Upper lobe of left lung (tissue), 4 donors: ENCODE results near the gene SUPT5H.

ENCODE experiments used
- CTCF ChIP-seq, 6 experiments: fragments of 450-650 bp in 4 of 6; fragments of 200-600 bp in 2 of 6; sonication (generic) in 2 of 6; IDR thresholded peaks; one replicate each; pipeline ENCODE4 v1.5.1; 2016 to 2019; ENCODE audit warnings: antibody characterized with exemption in 6 of 6
- EP300 ChIP-seq, 4 donors: sonication (generic); formaldehyde crosslinking; IDR thresholded peaks; one replicate each; pipeline ENCODE4 v1.5.1; 2017; ENCODE audit warnings: antibody characterized with exemption in 4 of 4, control low read depth in 2 of 4
- POLR2A ChIP-seq, 4 donors: fragments of 450-650 bp; IDR thresholded peaks; one replicate each; pipeline ENCODE4 v1.5.1; 2016 to 2017; ENCODE audit warnings: antibody characterized with exemption in 4 of 4, mild to moderate bottlenecking in 2 of 4
- POLR2AphosphoS5 ChIP-seq, 2 donors: sonication (generic); formaldehyde crosslinking; IDR thresholded peaks; one replicate each; pipeline ENCODE4 v1.5.1; 2017; ENCODE audit warnings: antibody characterized with exemption in 2 of 2

- TF ChIP-seq CTCF (IDR thresholded peaks at IDR 0.05), result peak in 1 of 6 experiments; percentile 4
- peak in 2 of 4 donors; percentile 27 to 69 for TF ChIP-seq POLR2A (IDR thresholded peaks at IDR 0.05)
- peak; percentile 88 to 99 for TF ChIP-seq POLR2AphosphoS5 (IDR thresholded peaks at IDR 0.05)
- TF ChIP-seq EP300 (IDR thresholded peaks at IDR 0.05), result peak; percentile 98 to 100 (median 99)
These were observed 14.4 kb upstream of the SUPT5H start for GRCh38 chr19:39430675-39431593.
